K562 (cell line): ENCODE data around the gene AFF3. TPM values are rescaled to one million over a fixed set of nuclear protein-coding genes. Genes with fewer than 3 reads are reported as not detected.

Experiments used
- ATAC-seq: fragments of 200-7000 bp; cut with Tn5 transposase; 3 replicates; pipeline ENCODE4 v1.9.1; 2020; ENCODE audit warnings: moderate library complexity
- BruUV-seq: library from RNA; stranded (reverse); fragments of 400-500 nt; replicated peaks from 2 replicates; lab custom pipeline; 2021; lab: Mats Ljungman, UMichigan
- CTCF ChIA-PET: fragments of 300-600 bp; formaldehyde crosslinking; extraction: SDS; loops from one replicate; lab custom pipeline; 2021; ENCODE audit warnings: low intra/inter-chr PET ratio; lab: Yijun Ruan, JAX
- POLR2A ChIA-PET: fragments of 300-600, 350-650 bp; sonication (Branson Sonifier 250); formaldehyde crosslinking; extraction: SDS; loops from one replicate; lab custom pipeline; 2021; ENCODE audit warnings: antibody characterized with exemption, inconsistent platforms; lab: Yijun Ruan, JAX
- DNase-seq, 4 experiments: peaks; one replicate each; pipeline versions ENCODE4 v3.0.0 to v3.0.0-alpha.2; 2011 to 2018; ENCODE audit warnings: low spot score in 3 of 4, mixed read lengths in 3 of 4; ENCODE audit errors: extremely low read depth in 1 of 4
- FAIRE-seq: peaks from 2 replicates; lab custom pipeline; 2011; peaks lifted over from hg19 to GRCh38; lab: Jason Lieb, UNC
- H2AFZ ChIP-seq: 2 replicates; pipeline ENCODE4 v1.6.0; 2011; ENCODE audit warnings: low read depth, low read length, control low read depth, inconsistent platforms
- H3K27ac ChIP-seq: fragments of 200-600 bp; 3 replicates; pipeline ENCODE4 v1.8.0; 2011; ENCODE audit warnings: low read depth, mild to moderate bottlenecking, control low read depth, inconsistent platforms, low read length, moderate library complexity, mixed read lengths; ENCODE audit errors: extremely low read depth
- H3K27me3 ChIP-seq, 2 experiments: fragments of 300-600 bp in 1 of 2; 2 replicates in 1 of 2; 3 replicates in 1 of 2; pipeline versions ENCODE4 v1.6.0 to v1.8.0; 2011; ENCODE audit warnings: inconsistent platforms in 2 of 2, low read length in 2 of 2, mild to moderate bottlenecking in 1 of 2, mixed read lengths in 1 of 2, moderate library complexity in 1 of 2; ENCODE audit not compliant: control insufficient read depth in 2 of 2, insufficient read depth in 2 of 2
- H3K36me3 ChIP-seq: fragments of 300-600 bp; 3 replicates; pipeline ENCODE4 v1.8.0; 2011; ENCODE audit warnings: mild to moderate bottlenecking, low read length, inconsistent platforms; ENCODE audit not compliant: control insufficient read depth, insufficient read depth
- H3K4me1 ChIP-seq, 2 experiments: fragments of 200-600 bp in 1 of 2; replicated peaks in 1 of 2; 2 replicates in 1 of 2; 3 replicates in 1 of 2; pipeline versions ENCODE4 v1.5.1 to v1.8.0; 2011; ENCODE audit warnings: inconsistent platforms in 2 of 2, low read length in 2 of 2, mild to moderate bottlenecking in 1 of 2, mixed read lengths in 1 of 2, moderate library complexity in 1 of 2; ENCODE audit not compliant: control insufficient read depth in 2 of 2, insufficient read depth in 2 of 2
- H3K4me2 ChIP-seq: 2 replicates; pipeline ENCODE4 v1.6.1; 2011; ENCODE audit warnings: low read length, control low read depth, inconsistent platforms, mixed read lengths; ENCODE audit not compliant: insufficient read depth
- H3K4me3 ChIP-seq: fragments of 200-600 bp; sonication (generic), shearing (Covaris generic); 2 replicates; pipeline ENCODE4 v1.5.1; 2016; ENCODE audit warnings: control low read depth, inconsistent platforms
- H3K79me2 ChIP-seq: fragments of 200-600 bp; 3 replicates; pipeline ENCODE4 v1.8.0; 2011; ENCODE audit warnings: low read length, inconsistent platforms; ENCODE audit not compliant: control insufficient read depth, insufficient read depth
- H3K9ac ChIP-seq, 2 experiments: 2 replicates each; pipeline versions ENCODE4 v1.6.0 to v1.6.1; 2011; ENCODE audit warnings: low read depth in 2 of 2, low read length in 2 of 2, control low read depth in 1 of 2, inconsistent platforms in 1 of 2, mild to moderate bottlenecking in 1 of 2, mixed read lengths in 1 of 2; ENCODE audit not compliant: insufficient read depth in 1 of 2
- H3K9me1 ChIP-seq: one replicate; pipeline ENCODE4 v1.6.0; 2011; ENCODE audit warnings: inconsistent platforms, mild to moderate bottlenecking, low read length, moderate library complexity; ENCODE audit not compliant: control insufficient read depth, insufficient read depth
- H3K9me3 ChIP-seq: replicated peaks from 2 replicates; pipeline ENCODE4 v1.5.1; 2011; ENCODE audit warnings: low read depth, low read length, inconsistent platforms; ENCODE audit not compliant: control insufficient read depth, insufficient read depth
- H4K20me1 ChIP-seq: replicated peaks from 2 replicates; pipeline ENCODE4 v1.6.1; 2011; ENCODE audit warnings: low read length, inconsistent platforms, mixed read lengths; ENCODE audit not compliant: control insufficient read depth, insufficient read depth
- BCOR ChIP-seq: fragments of 450-650 bp; IDR thresholded peaks from 2 replicates; pipeline ENCODE4 v1.6.1; 2016
- CC2D1A ChIP-seq: fragments of 450-650 bp; IDR thresholded peaks from 2 replicates; pipeline ENCODE4 v1.6.1; 2017; ENCODE audit warnings: mild to moderate bottlenecking
- FOSL1 ChIP-seq: fragments of 200-800 bp; sonication (Bioruptor generic); conservative IDR thresholded peaks from 2 replicates; pipeline ENCODE4 v1.6.1; 2016; ENCODE audit warnings: missing genetic modification characterization, missing compliant biosample characterization
- HCFC1 ChIP-seq: IDR thresholded peaks from 2 replicates; pipeline ENCODE4 v1.6.1; 2012; ENCODE audit warnings: low read depth, low read length, improper control_type of control experiment
- HNRNPK ChIP-seq: fragments of 200-400 bp; formaldehyde crosslinking; IDR thresholded peaks from one replicate; pipeline ENCODE4 v1.6.1; 2018; ENCODE audit warnings: mild to moderate bottlenecking, low read depth, low read length; ENCODE audit not compliant: poor library complexity, severe bottlenecking
- LEF1 ChIP-seq: fragments of 450-650 bp; IDR thresholded peaks from 2 replicates; pipeline ENCODE4 v1.6.1; 2016; ENCODE audit warnings: mild to moderate bottlenecking
- MCM2 ChIP-seq: fragments of 450-650 bp; IDR thresholded peaks from 2 replicates; pipeline ENCODE4 v1.6.1; 2017; ENCODE audit warnings: low read depth, mild to moderate bottlenecking
- MCM5 ChIP-seq: fragments of 450-650 bp; IDR thresholded peaks from 2 replicates; pipeline ENCODE4 v1.6.1; 2016; ENCODE audit warnings: low read depth
- NR3C1 ChIP-seq: sonication (generic); formaldehyde crosslinking; IDR thresholded peaks from 2 replicates; pipeline ENCODE4 v1.8.1; 2022; ENCODE audit warnings: missing genetic modification reagents
- PHF21A ChIP-seq: fragments of 450-650 bp; IDR thresholded peaks from 2 replicates; pipeline ENCODE4 v1.6.1; 2017; ENCODE audit warnings: low read depth, borderline replicate concordance
- PYGO2 ChIP-seq: fragments of 450-650 bp; IDR thresholded peaks from 2 replicates; pipeline ENCODE4 v1.6.1; 2016; ENCODE audit warnings: mild to moderate bottlenecking, missing genetic modification characterization, moderate library complexity, missing compliant biosample characterization
- RBM14 ChIP-seq: fragments of 200-400 bp; formaldehyde crosslinking; IDR thresholded peaks from 2 replicates; pipeline ENCODE4 v1.6.1; 2018; ENCODE audit warnings: low read depth, mild to moderate bottlenecking, low read length, moderate library complexity, borderline replicate concordance; ENCODE audit not compliant: insufficient read depth
- SMAD4 ChIP-seq: fragments of 250-450 bp; sonication (Bioruptor Pico); conservative IDR thresholded peaks from 2 replicates; pipeline ENCODE4 v1.8.0; 2021; ENCODE audit warnings: inconsistent platforms, mild to moderate bottlenecking, moderate library complexity
- TAF7 ChIP-seq: fragments of 450-650 bp; IDR thresholded peaks from 2 replicates; pipeline ENCODE4 v1.6.1; 2016; ENCODE audit warnings: missing genetic modification characterization, missing compliant biosample characterization
- TCFL5 ChIP-seq: fragments of 250-450 bp; sonication (Bioruptor Pico); conservative IDR thresholded peaks from 2 replicates; pipeline ENCODE4 v1.6.1; 2021; ENCODE audit warnings: mild to moderate bottlenecking, moderate library complexity, matching md5 sums
- YY1 ChIP-seq, 3 experiments: IDR thresholded peaks; 2 replicates each; pipeline ENCODE4 v1.6.1; 2011; ENCODE audit warnings: low read length in 2 of 3, mild to moderate bottlenecking in 2 of 3, moderate library complexity in 2 of 3, borderline replicate concordance in 1 of 3, control low read depth in 1 of 3, low read depth in 1 of 3; ENCODE audit not compliant: insufficient read depth in 3 of 3, insufficient replicate concordance in 2 of 3, control insufficient read depth in 1 of 3, insufficient read length in 1 of 3; ENCODE audit errors: extremely low read depth in 1 of 3
- ZBTB33 ChIP-seq: sonication (generic); formaldehyde crosslinking; IDR thresholded peaks from 2 replicates; pipeline ENCODE4 v1.8.1; 2023; ENCODE audit warnings: mild to moderate bottlenecking, missing genetic modification reagents
- ZKSCAN3 ChIP-seq: fragments of 250-450 bp; sonication (Bioruptor Pico); IDR thresholded peaks from 2 replicates; pipeline ENCODE4 v1.4.0; 2020
- ZNF24 ChIP-seq: fragments of 450-650 bp; IDR thresholded peaks from 2 replicates; pipeline ENCODE4 v1.6.1; 2016
- ZNF830 ChIP-seq: fragments of 250-450 bp; sonication (Bioruptor Pico); IDR thresholded peaks from 2 replicates; pipeline ENCODE4 v1.5.0; 2021; ENCODE audit warnings: mild to moderate bottlenecking
- WGBS: fragments of 100-300 bp; shearing (Covaris generic); methylation state at CpG from one replicate; pipeline ENCODE4 v1.1.6; 2016; ENCODE audit warnings: low coverage, mixed read lengths; ENCODE audit not compliant: insufficient coverage; ENCODE audit errors: missing lambda C conversion rate; 5-methylcytosine and 5-hydroxymethylcytosine counted together
- in situ Hi-C: fragments of 300-500 bp; cut with MboI; formaldehyde crosslinking; loops from 4 replicates; pipeline ENCODE4 v1.15.0; 2018; ENCODE audit warnings: inconsistent platforms, mixed read lengths
- intact Hi-C: fragments of 100-400 bp; cut with micrococcal nuclease; formaldehyde crosslinking; loops from 2 replicates; pipeline ENCODE4 v1.14.2; 2022
- polyA plus RNA-seq, 8 experiments: library from polyadenylated mRNA; depleted of rRNA in 4 of 8; stranded (reverse) in 5 of 8; unstranded in 3 of 8; fragments of >200 nt; fragmentation: Nextera tagmentation in 2 of 8; fragmentation: Illumina TruSeq in 1 of 8; extraction: Ambion mirVana in 2 of 8; extraction: Trizol in 1 of 8; gene quantifications; 2 replicates each; pipeline versions ENCODE4 v1.2.1 to v1.2.3, GENCODE V29; 2011 to 2014; ENCODE audit warnings: inconsistent platforms in 1 of 8, missing spikeins in 1 of 8
- total RNA-seq, 7 experiments: library from RNA; depleted of rRNA in 6 of 7; stranded (reverse); fragments of >200 nt in 6 of 7; fragmentation: Illumina TruSeq in 2 of 7; extraction: Trizol in 2 of 7; gene quantifications; 2 replicates each; pipeline versions ENCODE4 v1.2.1 to v1.2.3, GENCODE V29; 2011 to 2021; ENCODE audit warnings: low replicate concordance in 1 of 7

The AFF3 gene
- total and polyA plus RNA-seq, 9 of the 15 experiments (the other 6 are each of a cell fraction or from before 2014, with no cell fraction given), result 0.02 to 0.11 TPM; not detected in 7

GRCh38 chr2:99831772-99832171 lies 310.6 kb downstream of the AFF3 start:
- H3K4me1 ChIP-seq, result no peaks in the 10 kb centered on the region; a peak in 1 of 5 replicates
- no peak overlapping the region for H3K27ac ChIP-seq
- H3K4me3 ChIP-seq, result no peak overlapping the region
- intact Hi-C loops, result no loop called here
- no peaks in the 10 kb centered on the region; the same call in none of the 2 replicates for H4K20me1 ChIP-seq
- POLR2A ChIA-PET, result no interaction called here
- no TSS peak for BruUV-seq
- no peaks in the 10 kb centered on the region for H3K36me3 ChIP-seq
- H3K4me2 ChIP-seq, result no peak overlapping the region
- H3K9me3 ChIP-seq, result no peaks in the 10 kb centered on the region
- TF ChIP-seq MCM5, result no peak
- TF ChIP-seq HNRNPK, result no peak
- no peak for TF ChIP-seq SMAD4
- no peak for TF ChIP-seq BCOR
- TF ChIP-seq TCFL5 (CRISPR knock-in tag), result no peak
- no peak for TF ChIP-seq YY1 (IDR thresholded peaks at IDR 0.05; ENCODE audit: borderline replicate concordance in 1 of 3, control insufficient read depth in 1 of 3, extremely low read depth in 1 of 3, insufficient read depth in 3 of 3, insufficient read length in 1 of 3, insufficient replicate concordance in 2 of 3, low read depth in 1 of 3, low read length in 2 of 3)
- no peak for TF ChIP-seq PHF21A
- no peak for TF ChIP-seq ZBTB33 (CRISPR knock-in tag)
- no peak for TF ChIP-seq MCM2
- no peak for TF ChIP-seq RBM14
- no peak for TF ChIP-seq ZNF24
- TF ChIP-seq HCFC1, result no peak
- TF ChIP-seq NR3C1 (CRISPR knock-in tag), result no peak
- no peak for TF ChIP-seq LEF1
- TF ChIP-seq ZNF830 (CRISPR knock-in tag), result no peak
- TF ChIP-seq CC2D1A, result no peak
- no peak for TF ChIP-seq PYGO2 (tag)
- no peak for TF ChIP-seq ZKSCAN3 (CRISPR knock-in tag)
- no peak for TF ChIP-seq FOSL1
- TF ChIP-seq TAF7, result no peak
- TF ChIP-seq, all 486 proteins: peak for 0
- DNase-seq (no peak), ATAC-seq (no peak), FAIRE-seq (no peak)
- H3K79me2 ChIP-seq, result no peaks in the 10 kb centered on the region
- in situ Hi-C loops, result no loop called here
- no peak overlapping the region for H2AFZ ChIP-seq
- peaks cover 18 to 37% of the 10 kb centered on the region in 2 experiments for H3K27me3 ChIP-seq
- H3K9me1 ChIP-seq, result no peaks in the 10 kb centered on the region
- CTCF ChIA-PET, result no interaction called here
- no peak overlapping the region for H3K9ac ChIP-seq
- WGBS, result 12% methylated on average over 7 of the region's 7 CpGs
